Measurements from ENCODE around the gene RMND5B. TPM values are rescaled to one million over a fixed set of nuclear protein-coding genes. Genes with fewer than 3 reads are reported as not detected.

Gene RMND5B
- total RNA-seq, 2 experiments from 2014 or later: 12.0 to 13.8 TPM

- Histone ChIP-seq H3K27me3 (ENCODE audit: control insufficient read depth in 1 of 2, insufficient read depth in 2 of 2, low read length in 2 of 2) (peaks cover 0 to 7% of the 10 kb centered on the region in 2 experiments), H3K4me1 (ENCODE audit: insufficient read depth, low read length) (peaks cover 55% of the 10 kb centered on the region), H3K4me3 (ENCODE audit: low read length) (peak overlapping the region; percentile 55), H3K9me3 (ENCODE audit: control insufficient read depth in 1 of 2, insufficient read depth in 1 of 2, low read length in 2 of 2) (peaks cover 0 to 4% of the 10 kb centered on the region in 2 experiments), H3K27ac (ENCODE audit: low read depth in 1 of 2, low read length in 2 of 2) (no peak overlapping the region), H3K36me3 (ENCODE audit: insufficient read depth, low read length) (no peaks in the 10 kb centered on the region)
- DNase-seq (peak in 2 of 14 experiments; percentile 32 to 41), ATAC-seq (ENCODE audit: poor library complexity) (no peak)
- ChIA-PET CTCF (interaction anchor here (1.1 to 1.7 kb wide), 2 partner anchors 17 to 38 kb away, joined by 3 to 4 read pairs; partner anchors contain the start of gene RMND5B), POLR2A (interaction anchor here (1.3 kb wide), 1 partner anchor 40 kb away, joined by 4 read pairs; the partner anchor contains the start of gene NHP2)
- Mint-ChIP-seq H3K27ac (peak overlapping the region; percentile 67), H3K4me1 (ENCODE audit: low read depth) (peaks cover 38% of the 10 kb centered on the region), H3K9me3 (no peaks in the 10 kb centered on the region), H3K27me3 (no peaks in the 10 kb centered on the region), H3K36me3 (ENCODE audit: low read depth) (no peaks in the 10 kb centered on the region), H3K4me3 (peak overlapping the region; percentile 90)
- intact Hi-C loops (cut with DNase I, micrococcal nuclease): loop anchor here (2.0 to 5.0 kb wide), 3 partner anchors 17 to 37 kb away; partner anchors contain the start of gene RMND5B (in 1 of the 2)
- TF ChIP-seq CTCF (IDR thresholded peaks at IDR 0.05): no peak
Measured at GRCh38 chr5:178113841-178114324, 16.9 kb upstream of the RMND5B start.

- ChIA-PET CTCF (no interaction called here), POLR2A (interaction anchor here (1.3 kb wide), 1 partner anchor 39 kb away, joined by 4 read pairs; the partner anchor contains the start of gene NHP2)
- H3K4me3 Mint-ChIP-seq: peak overlapping the region; percentile 90
- DNase-seq (peak; percentile 20 to 80 (median 36)), ATAC-seq (ENCODE audit: poor library complexity) (peak; percentile 43)
- no peaks in the 10 kb centered on the region for H3K27me3 Mint-ChIP-seq
- H3K4me1 Mint-ChIP-seq (ENCODE audit: low read depth): peaks cover 38% of the 10 kb centered on the region
- Histone ChIP-seq H3K27ac (ENCODE audit: low read depth in 1 of 2, low read length in 2 of 2) (no peak overlapping the region), H3K27me3 (ENCODE audit: control insufficient read depth in 1 of 2, insufficient read depth in 2 of 2, low read length in 2 of 2) (peaks cover 0 to 7% of the 10 kb centered on the region in 2 experiments), H3K4me1 (ENCODE audit: insufficient read depth, low read length) (peaks cover 55% of the 10 kb centered on the region), H3K9me3 (ENCODE audit: control insufficient read depth in 1 of 2, insufficient read depth in 1 of 2, low read length in 2 of 2) (peaks cover 0 to 4% of the 10 kb centered on the region in 2 experiments), H3K36me3 (ENCODE audit: insufficient read depth, low read length) (no peaks in the 10 kb centered on the region), H3K4me3 (ENCODE audit: low read length) (peak overlapping the region; percentile 55)
- H3K27ac Mint-ChIP-seq: peak overlapping the region; percentile 67
- H3K36me3 Mint-ChIP-seq (ENCODE audit: low read depth): no peaks in the 10 kb centered on the region
- intact Hi-C loops (cut with DNase I, micrococcal nuclease): loop anchor here (5.0 kb wide), 2 partner anchors 33 to 37 kb away; no protein-coding TSS in a partner anchor
- no peak for TF ChIP-seq CTCF (IDR thresholded peaks at IDR 0.05)
- H3K9me3 Mint-ChIP-seq: no peaks in the 10 kb centered on the region
Measured at GRCh38 chr5:178114325-178115135, 16.3 kb upstream of the RMND5B start.

- Mint-ChIP-seq H3K4me3 (peak overlapping the region; percentile 90), H3K27ac (peak overlapping the region; percentile 67), H3K9me3 (no peaks in the 10 kb centered on the region), H3K36me3 (ENCODE audit: low read depth) (no peaks in the 10 kb centered on the region), H3K27me3 (no peaks in the 10 kb centered on the region), H3K4me1 (ENCODE audit: low read depth) (peaks cover 38% of the 10 kb centered on the region)
- intact Hi-C loops (cut with DNase I, micrococcal nuclease): no loop called here
- Histone ChIP-seq H3K4me3 (ENCODE audit: low read length) (no peak overlapping the region), H3K27me3 (ENCODE audit: control insufficient read depth in 1 of 2, insufficient read depth in 2 of 2, low read length in 2 of 2) (peaks cover 0 to 7% of the 10 kb centered on the region in 2 experiments), H3K9me3 (ENCODE audit: control insufficient read depth in 1 of 2, insufficient read depth in 1 of 2, low read length in 2 of 2) (peaks cover 0 to 4% of the 10 kb centered on the region in 2 experiments), H3K4me1 (ENCODE audit: insufficient read depth, low read length) (peaks cover 57% of the 10 kb centered on the region), H3K27ac (ENCODE audit: low read depth in 1 of 2, low read length in 2 of 2) (no peak overlapping the region), H3K36me3 (ENCODE audit: insufficient read depth, low read length) (no peaks in the 10 kb centered on the region)
- TF ChIP-seq CTCF (IDR thresholded peaks at IDR 0.05): no peak
- POLR2A ChIA-PET: interaction anchor here (1.9 kb wide), 1 partner anchor 30 kb away, joined by 7 read pairs; no protein-coding TSS in a partner anchor
- DNase-seq: peak in 3 of 14 experiments; percentile 38 to 45 (median 42)
- no peak for ATAC-seq (ENCODE audit: poor library complexity)
- CTCF ChIA-PET: interaction anchor here (1.5 kb wide), 1 partner anchor 39 kb away, joined by 4 read pairs; no protein-coding TSS in a partner anchor
Measured at GRCh38 chr5:178115136-178115813, 15.5 kb upstream of the RMND5B start.

Data from CD4-positive, alpha-beta T cell (primary cell).